Skin of body (tissue), 2 donors: Measurements from ENCODE around the gene KRT85. TPM values are rescaled to one million over a fixed set of nuclear protein-coding genes. Genes with fewer than 3 reads are reported as not detected.
A peak's percentile ranks its signal among the peaks of the same experiment; 100 is the strongest.

Experiments used
- DNase-seq: peaks from one replicate; lab custom pipeline; 2025; lab: John Stamatoyannopoulos, UW
- total RNA-seq: library from RNA; depleted of rRNA; stranded (reverse); fragments of >200 nt; gene quantifications from one replicate; pipeline ENCODE4 v1.2.3, GENCODE V29; 2014

The KRT85 gene
- total RNA-seq, 1 donor from 2014 or later, result 98.6 TPM

DNA sequence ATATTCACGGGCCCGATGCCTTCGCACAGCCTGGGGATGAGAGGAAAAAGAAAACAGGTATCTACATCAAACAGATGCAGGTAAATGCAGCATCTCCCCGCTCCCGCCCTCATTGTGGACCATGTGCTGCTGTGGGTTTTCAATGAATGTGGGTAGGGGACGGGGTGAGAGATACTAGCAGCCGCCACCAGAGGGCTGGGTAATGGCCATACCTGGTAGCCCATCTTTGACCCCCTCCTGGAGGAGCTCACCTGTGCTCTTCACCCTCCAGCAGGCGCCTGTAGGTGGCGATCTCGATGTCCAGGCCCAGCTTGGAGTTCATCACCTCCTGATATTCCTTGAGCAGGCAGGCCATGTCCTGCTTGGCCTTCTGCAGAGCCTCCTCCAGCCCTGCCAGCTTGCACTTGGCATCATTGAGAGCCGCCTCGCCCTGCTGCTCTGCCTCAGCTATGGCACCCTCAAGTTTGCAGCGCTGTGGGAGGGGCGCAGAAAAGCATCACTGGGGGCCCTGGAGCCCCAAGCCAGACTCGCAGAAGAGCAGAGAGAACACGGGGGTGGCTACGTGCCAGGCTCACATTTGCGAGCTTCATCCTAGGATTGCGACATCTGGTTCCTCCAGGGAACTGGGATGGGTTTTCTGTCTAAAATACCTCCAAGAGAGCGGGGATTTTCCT lies 28.6 kb upstream of the KRT85 start:
- DNase-seq, result no peak

DNA sequence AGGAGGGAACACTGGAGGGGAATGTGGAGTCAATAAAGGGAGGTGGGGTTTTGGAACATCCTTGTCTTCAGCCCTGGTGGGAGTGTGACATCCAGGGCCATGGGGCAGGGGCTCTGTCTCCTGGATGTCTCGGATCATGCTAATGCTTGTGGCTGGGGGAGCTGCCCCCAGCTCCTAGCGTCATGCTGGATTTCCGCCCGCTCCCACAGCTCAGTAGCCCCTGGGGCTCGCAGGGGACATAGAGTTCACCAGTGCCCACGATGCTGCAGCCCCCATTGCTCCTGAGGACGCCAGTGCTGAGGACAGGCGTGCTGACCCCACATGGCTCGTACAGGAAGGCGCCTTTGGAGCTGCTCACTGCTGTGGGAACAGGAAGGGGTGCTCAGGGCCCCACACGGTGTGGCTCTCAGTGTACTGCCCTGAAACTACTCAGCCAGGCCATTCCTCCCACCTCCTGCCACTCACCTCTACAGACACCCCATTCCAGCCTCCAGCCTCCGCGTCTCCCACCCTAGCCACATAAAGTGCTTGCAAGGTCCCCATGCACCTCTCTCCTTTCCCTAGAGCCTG lies 27.6 kb upstream of the KRT85 start:
- no peak for DNase-seq

GRCh38 chr12:52392465-52393007 lies 25.3 kb upstream of the KRT85 start:
- no peak for DNase-seq

GRCh38 chr12:52391618-52392002 lies 24.3 kb upstream of the KRT85 start:
- no peak for DNase-seq

GRCh38 chr12:52390739-52391617 lies 23.7 kb upstream of the KRT85 start:
- no peak for DNase-seq

- DNase-seq, result no peak
These were observed 22.3 kb upstream of the KRT85 start for GRCh38 chr12:52389313-52390207.

DNA sequence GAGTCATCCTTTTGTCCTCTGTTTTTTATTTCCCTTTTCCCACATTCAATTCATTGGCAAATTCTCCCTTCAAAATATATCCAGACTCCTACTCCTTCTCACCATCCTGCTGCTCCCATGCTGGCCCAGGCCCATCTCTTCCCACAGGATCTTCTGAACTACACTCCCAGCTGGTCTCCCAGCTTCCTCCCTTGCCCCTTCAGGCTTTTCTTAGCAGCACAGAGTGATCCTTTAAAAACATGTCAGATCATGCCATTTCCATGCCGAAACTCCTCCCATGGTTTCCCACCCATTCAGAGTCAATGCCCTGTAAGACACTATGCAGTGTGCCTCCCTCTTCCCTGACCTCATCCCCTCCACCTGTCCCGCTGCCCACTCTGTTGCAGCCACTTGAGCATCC lies 20.6 kb upstream of the KRT85 start:
- DNase-seq, result no peak

GRCh38 chr12:52385226-52385702 lies 18.0 kb upstream of the KRT85 start, which contains the start of gene KRT84:
Gene KRT84, minus strand, starts transcription at chr12:52385652. Its CDS starts 67 bp downstream, at chr12:52385585.
- no peak for DNase-seq

- no peak for DNase-seq
These were observed 16.1 kb upstream of the KRT85 start for GRCh38 chr12:52383331-52383730.

- DNase-seq, result no peak
These were observed 15.6 kb upstream of the KRT85 start for GRCh38 chr12:52382854-52383253.

GRCh38 chr12:52381206-52381605 lies 13.9 kb upstream of the KRT85 start:
- DNase-seq, result no peak

DNA sequence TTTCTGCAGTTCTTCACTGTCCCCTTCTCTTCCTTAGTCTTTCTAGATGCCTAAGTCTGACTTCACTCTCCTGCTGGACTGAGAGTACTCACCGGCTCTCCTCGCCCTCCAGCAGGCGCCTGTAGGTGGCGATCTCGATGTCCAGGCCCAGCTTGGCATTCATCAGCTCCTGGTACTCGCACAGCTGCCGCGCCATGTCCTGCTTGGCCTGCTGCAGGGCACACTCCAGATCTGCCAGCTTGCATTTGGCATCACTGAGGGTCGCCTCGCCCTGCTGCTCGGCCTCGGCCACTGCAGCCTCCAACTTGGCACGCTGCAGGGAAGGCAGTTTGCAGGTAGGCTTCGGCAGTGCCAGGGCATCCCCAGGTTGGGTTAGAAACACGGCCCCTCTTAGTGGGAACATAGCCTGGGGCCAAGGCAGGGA lies 13.0 kb upstream of the KRT85 start:
- DNase-seq, result no peak

- no peak for DNase-seq
These were observed 12.3 kb upstream of the KRT85 start for GRCh38 chr12:52379536-52379935.

GRCh38 chr12:52378091-52378490 lies 10.8 kb upstream of the KRT85 start:
- no peak for DNase-seq

GRCh38 chr12:52377266-52377665 lies 10.0 kb upstream of the KRT85 start:
- DNase-seq, result no peak

DNA sequence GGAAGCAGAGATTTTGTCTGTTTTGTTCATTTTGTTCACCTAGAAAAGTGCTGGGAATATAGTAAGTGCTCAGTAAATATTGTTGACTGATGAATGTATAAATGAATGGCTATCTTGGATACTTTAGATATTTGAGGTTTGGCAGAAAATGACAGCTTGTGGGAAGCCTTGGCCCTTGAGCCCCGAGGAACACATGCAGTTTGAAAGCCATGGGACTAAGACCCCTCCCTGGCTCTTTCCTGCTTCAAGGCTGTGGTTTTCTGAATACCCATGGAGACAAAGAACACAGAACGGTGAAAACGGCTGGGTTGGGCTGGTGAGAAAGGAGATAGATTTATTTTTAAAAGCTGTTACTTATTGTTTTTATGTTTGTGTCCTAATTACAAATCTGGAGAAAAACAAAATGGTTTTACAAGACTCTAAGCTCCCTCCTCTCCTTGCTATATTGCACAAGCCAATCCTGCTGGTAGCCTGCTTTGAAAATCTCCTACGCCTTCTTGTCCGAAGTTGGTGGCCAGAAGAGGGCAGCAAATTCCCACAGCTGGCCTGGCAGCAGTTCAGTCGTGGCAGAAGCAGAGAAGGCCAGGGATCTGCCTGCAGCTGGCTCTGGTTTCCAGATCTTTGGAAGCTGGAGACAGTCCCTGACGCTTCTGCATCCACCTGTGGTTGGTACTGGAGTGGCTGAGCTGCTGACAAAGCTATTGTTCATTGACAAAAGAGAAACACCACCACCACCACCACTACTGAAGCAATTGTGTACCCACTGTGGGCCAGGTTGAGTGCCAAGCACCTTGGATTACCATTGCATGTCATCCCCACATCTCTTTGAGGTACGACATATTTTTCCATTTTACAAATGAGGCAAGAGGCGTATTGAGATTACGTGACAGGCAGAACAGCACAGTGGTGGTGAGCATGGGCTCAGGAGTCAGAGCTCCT lies 5.2 kb upstream of the KRT85 start:
- DNase-seq, result peak; percentile 80

DNA sequence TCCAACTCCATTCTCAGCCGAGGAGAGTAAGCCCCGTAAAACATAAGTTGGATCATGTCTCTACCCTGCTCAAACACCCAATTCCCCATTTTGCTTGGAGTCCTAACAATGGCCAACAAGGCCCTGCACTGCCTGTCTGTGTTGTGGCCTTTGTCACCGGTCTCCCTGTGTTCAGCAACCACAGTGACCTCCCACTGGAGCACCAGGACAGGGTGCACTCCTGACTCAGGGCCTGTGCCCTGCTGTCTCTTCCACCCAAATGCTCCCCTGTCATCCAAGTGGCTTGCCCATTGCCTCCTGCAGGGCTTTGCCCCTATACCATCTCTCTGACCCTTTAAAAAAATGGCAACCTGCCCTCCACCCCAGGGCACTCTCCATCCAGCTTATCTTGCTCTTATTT lies 4.4 kb upstream of the KRT85 start:
- DNase-seq, result no peak

- DNase-seq, result peak; percentile 79
These were observed 3.8 kb upstream of the KRT85 start for GRCh38 chr12:52370926-52371608.

DNA sequence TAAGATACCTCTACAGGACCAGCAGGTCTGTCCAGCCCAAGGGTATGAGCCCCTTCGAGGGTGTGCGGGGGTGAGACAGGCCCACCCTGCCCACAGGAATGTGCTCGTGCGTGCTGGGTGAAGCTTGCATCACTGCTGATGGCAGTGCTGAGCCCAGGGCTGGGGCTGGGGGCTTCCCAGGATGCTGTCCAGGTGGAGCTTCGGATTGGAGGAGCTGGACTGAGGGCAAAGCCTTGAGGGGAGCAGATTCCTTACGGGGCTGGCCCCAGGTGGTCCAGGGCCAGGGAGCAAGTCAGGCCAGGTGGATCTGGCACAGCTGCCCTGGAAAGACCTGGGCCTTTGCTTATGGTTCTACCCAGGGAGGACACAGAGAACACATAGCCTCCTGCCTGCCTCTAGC lies 2.5 kb upstream of the KRT85 start:
- DNase-seq, result no peak
